Measurements from ENCODE around the gene TM4SF5.
"Not testable (repeated sequence)": the region's sequence is repeated elsewhere in the genome, so short reads cannot be mapped to it uniquely, and the experiment has no call there.

Gene TM4SF5

DNA sequence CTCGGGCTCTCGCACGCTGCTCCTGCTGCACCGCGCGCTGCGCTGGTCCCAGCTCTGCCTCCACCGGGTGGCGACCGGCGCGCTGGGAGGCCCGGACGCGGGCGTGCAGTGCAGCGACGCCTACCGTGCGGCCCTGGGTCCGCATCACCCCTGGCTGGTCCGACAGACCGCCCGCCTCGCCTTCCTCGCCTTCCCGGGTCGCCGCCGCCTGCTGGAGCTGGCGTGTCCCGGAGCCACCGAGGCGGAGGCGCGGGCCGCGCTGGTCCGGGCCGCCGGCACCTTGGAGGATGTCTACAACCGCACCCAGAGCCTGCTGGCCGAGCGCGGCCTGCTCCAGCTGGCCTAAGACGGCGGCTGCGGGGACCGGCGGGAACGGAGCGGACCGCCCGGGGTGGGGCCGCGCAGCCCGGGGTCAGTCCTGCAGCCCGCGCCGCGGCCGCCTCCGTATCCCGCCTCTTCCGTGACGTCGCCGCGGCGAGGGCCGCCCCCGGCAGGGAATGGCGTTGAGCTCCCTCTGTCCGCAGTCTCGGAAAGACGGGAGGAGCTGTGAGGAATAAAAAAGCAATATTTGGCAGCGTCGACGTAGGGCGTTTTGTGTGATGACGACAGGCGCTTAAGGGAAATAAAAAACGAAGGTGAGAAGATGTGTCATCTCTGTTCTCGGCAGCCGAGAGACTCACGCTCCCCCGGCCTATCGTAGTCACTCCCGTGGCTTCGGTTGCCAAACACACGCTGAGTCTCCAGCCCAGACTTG, 18.4 kb downstream of the TM4SF5 start:
- DNase-seq (ENCODE audit: low spot score), result peak; percentile 95

DNA sequence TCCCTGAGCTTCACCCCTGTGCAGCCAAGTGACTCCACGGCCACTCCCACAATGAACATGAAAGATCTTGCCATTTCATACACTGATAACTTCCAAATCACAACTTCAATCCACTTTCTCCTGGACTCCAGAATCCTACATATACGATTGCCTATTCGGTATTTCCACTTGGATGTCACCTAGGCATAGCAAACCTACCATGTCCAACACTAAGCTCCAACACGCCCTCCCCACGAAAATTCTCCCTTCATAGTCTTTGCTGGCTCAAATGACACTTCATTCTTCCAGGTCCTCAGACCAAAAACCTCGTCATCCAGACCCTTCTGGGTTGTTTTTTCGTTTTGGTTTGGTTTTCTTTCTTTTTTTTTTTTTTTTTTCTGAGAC, 19.0 kb downstream of the TM4SF5 start:
- no peak for DNase-seq (ENCODE audit: low spot score)

DNA sequence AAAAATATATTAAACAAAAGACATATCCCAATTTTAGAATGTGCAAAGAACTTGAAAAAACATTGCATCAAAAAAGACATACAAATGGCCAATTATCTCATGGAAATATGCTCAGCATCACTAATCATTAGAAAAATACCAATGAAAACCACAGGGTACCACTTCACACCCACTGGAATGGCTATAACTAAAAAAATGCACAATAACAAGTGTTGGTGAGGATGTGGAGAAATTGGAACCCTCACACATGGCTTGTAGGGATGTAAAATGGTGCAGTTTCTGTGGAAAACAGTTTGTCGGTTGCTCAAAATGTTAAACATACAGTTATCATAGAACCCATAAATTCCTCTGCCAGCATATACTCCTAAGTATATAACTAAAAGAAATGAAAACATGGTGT, 23.5 kb downstream of the TM4SF5 start:
- no peak for DNase-seq (ENCODE audit: low spot score)

- peak; percentile 69 for DNase-seq (ENCODE audit: low spot score)
These were observed 24.9 kb downstream of the TM4SF5 start for GRCh38 chr17:4796552-4796920.

DNA sequence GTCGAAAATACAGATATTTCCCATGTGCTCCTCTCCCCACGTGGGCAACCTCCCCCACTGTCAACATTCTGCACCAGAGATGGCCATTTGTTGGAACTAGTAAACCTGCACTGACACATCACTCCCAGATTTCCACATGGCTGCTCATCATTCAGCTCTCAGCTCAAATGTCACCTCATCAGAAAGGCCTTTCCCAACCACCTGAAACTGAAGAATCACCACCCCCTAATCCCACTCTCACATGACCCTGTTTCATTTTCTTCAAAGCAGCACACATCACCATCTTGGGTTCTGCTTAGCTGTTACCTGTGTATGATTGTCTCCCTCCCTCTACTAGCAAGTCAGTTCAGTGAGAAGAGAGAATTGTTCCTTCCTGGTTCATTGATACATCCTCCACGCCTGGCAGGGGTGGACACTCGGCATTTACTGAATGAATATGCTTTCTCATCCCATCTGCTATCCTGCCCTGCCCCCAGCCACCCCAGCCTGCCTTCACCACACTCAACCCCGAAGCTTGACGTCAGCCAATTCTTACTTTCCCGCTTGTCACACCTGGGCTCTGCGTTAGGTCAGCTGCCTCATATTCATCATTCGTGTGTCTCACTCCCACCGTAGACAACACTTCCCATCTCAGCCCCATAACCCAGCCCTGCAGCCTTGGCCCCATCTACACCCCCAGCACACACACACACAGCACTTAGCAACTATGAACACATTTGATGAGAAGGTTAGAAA, 28.9 kb downstream of the TM4SF5 start:
- no peak for DNase-seq (ENCODE audit: low spot score)

DNA sequence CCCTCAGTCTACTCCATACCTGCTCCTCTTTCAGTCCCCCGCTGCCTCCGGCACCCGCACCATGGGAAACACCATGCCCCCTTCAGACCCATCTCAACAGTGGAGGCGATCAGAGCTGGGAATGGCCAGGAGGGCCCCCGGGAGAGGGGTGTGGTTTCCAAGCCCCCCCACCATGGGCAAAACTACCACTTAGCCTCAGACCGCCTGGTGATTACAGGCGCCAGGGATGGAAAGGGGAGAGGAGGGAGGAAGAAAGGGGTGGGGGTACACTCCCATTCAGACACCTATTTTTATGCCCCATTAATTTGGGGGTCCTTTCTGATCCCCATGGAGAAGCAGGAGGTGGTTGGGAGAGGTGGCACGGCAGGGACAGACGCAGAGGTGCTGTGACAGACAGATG, 30.5 kb downstream of the TM4SF5 start, which contains the start of gene C17orf114:
Gene C17orf114 (minus strand): TSS at position 101 of the 400 bp plus-strand sequence.
- DNase-seq (ENCODE audit: low spot score), result no peak

DNA sequence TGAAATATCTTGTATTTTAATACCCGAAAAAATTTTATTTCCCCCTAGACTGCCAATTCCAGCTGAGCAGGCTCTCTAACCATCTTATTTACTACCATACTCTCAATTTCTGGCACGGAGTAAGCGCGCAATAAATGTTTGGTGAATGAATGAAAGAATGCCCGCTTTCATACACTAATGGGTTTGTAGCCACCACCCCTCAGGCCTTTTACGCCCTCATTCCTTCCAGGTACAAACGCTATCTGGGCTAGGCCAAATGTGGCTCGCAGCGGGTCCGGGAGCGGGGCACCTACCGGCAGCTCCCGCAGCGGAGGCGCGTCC, 34.7 kb downstream of the TM4SF5 start:
- DNase-seq (ENCODE audit: low spot score), result no peak

DNA sequence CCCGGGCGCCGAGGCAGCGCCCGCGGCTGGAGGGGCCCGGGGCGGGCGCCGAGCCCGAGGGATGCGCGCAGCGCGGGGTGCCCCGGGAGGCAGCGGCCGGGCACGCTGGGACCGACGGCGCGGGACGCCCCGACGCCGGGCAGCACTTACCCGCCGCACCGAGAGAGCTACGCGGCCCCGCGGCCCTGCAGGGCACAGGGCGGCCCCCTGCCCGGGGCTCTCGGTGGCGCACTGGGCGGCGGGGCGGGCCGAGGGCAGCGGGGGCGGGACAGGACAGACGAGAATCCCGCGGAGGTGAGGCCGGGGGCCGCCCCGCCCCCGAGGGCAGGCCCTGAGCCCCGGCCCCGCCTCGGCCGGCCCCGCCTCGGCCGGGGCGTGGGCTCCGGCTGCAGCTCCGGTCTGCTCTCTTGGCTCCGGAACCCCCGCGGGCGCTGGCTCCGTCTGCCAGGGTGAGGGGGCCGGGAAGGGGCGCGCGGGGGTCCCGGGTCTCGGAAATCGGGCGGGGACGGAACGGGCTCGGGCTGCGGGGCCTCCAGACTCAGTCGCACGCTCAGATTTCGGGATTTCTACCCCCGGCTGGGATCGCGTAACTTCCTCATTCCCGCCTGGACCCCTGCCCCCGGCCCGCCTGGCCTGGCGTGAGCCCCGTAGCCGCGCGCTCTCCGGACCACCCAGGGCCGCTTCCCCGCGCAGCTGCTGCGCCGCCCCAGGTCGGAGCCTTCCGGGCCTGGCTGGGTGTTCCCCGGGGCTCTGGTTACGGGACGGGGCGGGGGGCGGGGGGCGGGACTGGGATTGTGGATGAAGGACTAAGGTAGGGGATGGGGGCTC, 35.3 kb downstream of the TM4SF5 start, which contains the start of gene PLD2:
Gene PLD2 (plus strand): TSS at position 376 of the 828 bp plus-strand sequence. CDS start 621 bp downstream, outside the sequence.
- DNase-seq (ENCODE audit: low spot score), result peak; percentile 95

DNA sequence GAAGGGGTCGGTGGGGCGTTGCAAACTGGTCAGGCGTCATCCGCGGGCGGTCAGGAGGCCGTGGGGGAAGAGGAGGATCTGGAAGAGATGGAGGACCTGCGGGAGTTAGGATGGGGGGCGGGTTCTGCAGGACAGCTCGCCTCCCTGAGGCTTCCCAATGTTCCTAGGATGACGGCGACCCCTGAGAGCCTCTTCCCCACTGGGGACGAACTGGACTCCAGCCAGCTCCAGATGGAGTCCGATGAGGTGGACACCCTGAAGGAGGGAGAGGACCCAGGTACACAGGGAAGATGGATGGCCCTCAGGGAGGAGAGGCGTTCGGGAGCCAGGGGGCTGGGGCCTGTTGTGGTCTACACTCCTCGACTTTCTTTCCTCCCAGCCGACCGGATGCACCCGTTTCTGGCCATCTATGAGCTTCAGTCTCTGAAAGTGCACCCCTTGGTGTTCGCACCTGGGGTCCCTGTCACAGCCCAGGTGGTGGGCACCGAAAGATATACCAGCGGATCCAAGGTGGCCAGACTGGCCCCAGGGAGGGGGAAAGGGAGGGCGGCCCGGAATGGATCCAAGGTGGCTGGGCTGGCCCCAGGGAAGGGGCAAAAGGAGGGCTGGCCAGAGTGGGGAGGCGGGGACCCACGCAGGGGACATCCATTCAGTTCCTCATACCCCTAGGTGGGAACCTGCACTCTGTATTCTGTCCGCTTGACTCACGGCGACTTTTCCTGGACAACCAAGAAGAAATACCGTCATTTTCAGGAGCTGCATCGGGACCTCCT, 36.1 kb downstream of the TM4SF5 start:
- DNase-seq (ENCODE audit: low spot score), result no peak

DNA sequence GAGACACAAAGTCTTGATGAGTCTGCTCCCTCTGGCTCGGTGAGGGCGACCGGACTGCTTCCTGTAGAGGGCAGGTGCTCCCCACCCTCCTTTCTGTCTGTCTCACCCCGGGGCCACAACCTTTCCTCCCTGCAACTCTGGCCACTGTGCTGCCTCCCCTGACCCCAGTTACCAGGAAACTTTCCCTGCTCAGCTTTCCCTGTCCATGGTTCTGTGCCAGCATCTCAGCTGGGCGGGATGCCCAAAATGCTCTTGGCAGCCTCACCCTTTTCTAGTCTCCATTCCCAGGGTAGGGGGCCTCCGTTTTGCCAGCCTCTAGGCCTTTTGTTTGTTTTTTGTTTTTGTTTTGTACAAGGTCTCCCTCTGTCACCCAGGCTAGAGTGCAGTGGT, 36.7 kb downstream of the TM4SF5 start:
- no peak for DNase-seq (ENCODE audit: low spot score)

GRCh38 chr17:4810696-4811290, 39.1 kb downstream of the TM4SF5 start:
- DNase-seq (ENCODE audit: low spot score), result peak; percentile 76

DNA sequence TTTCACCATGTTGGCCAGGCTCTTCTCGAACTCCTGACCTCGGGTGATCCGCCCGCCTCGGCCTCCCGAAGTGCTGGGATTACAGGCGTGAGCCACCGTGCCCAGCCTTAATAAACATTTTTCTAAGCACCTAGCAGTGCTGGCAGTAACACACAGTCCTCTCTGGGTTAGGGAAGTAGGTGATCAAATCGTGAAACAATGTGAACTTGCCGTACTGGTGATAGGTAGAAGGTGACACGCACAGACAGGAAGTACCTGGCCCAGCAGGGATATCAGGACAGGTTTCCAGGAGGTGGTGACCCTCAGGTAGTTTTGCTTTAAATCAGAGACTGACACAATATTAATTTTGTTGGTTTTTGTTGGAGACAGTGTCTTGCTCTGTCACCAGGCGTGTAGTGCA, 39.8 kb downstream of the TM4SF5 start:
- DNase-seq (ENCODE audit: low spot score), result no peak

GRCh38 chr17:4812690-4813089, 41.0 kb downstream of the TM4SF5 start:
- no peak for DNase-seq (ENCODE audit: low spot score)

- DNase-seq (ENCODE audit: low spot score), result no peak
These were observed 43.5 kb downstream of the TM4SF5 start for GRCh38 chr17:4815043-4815675.

GRCh38 chr17:4816826-4817225, 45.1 kb downstream of the TM4SF5 start:
- DNase-seq (ENCODE audit: low spot score), result no peak

DNA sequence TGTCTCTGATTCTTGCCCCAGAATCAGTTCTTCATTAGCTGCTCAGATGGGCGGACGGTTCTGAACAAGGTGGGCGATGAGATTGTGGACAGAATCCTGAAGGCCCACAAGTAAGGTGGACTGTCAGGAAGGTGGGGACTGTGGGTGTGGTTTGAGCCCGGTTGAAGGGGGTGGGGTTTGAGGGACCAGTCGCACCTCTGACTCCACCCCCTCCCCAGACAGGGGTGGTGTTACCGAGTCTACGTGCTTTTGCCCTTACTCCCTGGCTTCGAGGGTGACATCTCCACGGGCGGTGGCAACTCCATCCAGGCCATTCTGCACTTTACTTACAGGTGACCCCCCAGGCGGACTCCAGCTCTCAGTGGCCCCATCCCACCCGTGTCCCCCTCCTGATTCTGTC, 46.6 kb downstream of the TM4SF5 start:
- no peak for DNase-seq (ENCODE audit: low spot score)

DNA sequence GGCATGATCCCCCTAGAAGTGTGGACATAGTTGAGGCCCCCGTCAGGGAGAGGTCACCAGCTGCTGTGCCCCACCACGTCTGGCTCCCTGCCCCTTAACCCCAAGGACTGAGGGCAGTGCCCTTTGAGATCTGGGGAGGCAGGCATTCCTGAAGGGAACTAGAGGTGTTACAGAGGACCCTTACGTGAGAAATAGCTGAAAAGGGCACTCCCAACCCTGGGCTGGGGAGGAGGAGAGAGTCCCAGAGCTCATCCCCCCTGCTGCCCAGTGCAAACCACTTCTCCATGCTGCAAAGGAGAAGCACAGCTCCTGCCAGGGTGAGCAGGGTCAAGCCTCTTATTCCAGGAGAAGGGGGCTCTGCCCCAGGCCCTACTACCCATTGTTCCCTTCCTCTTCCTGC, 51.1 kb downstream of the TM4SF5 start:
- DNase-seq (ENCODE audit: low spot score), result no peak

GRCh38 chr17:4823373-4824089, 51.8 kb downstream of the TM4SF5 start:
- DNase-seq (ENCODE audit: low spot score), result no peak

DNA sequence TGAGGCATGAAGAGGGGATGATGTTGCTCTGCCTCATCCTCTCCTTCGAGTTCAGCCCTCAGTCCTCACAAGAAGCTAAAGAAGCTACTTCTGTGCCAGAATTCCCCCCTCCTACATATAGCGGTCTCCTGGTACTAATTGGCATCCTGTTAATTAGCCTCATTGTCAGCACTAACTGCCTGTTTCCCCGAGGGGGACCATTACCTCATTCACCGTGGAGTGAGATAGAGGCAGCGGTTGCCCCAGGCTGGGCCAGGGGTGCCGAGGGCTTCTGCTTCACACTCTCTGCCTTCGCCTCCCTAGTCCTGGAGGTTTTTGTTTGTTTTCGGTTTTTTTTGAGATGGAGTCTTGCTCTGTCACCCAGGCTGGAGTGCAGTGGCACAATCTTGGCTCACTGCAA, 55.7 kb downstream of the TM4SF5 start:
- no peak for DNase-seq (ENCODE audit: low spot score)

DNA sequence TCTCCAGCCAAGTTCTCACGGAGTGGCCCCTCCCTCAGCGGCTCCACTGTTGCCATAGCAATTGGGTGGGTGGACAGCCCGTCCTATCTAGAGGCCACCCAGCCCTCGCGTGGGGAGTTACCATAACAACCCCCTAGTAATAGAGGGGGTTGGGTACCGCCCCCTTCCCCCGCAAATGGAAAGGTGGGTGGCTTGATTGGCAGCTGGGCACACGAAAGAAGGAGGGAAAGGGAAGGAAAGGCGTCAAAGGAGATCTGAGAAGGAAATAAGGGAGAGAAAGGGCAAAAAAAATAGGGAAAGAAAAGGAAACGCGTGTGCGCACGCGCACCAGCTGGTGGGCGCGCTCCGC, 61.1 kb downstream of the TM4SF5 start:
- not testable (repeated sequence) for DNase-seq (ENCODE audit: low spot score)
